PC-3 (cell line): Measurements from ENCODE around the gene CHRNB4. TPM values are rescaled to one million over a fixed set of nuclear protein-coding genes. Genes with fewer than 3 reads are reported as not detected.
A peak's percentile ranks its signal among the peaks of the same experiment; 100 is the strongest.

Experiments used
- ATAC-seq: fragments of 200-7000 bp; cut with Tn5 transposase; 2 replicates; pipeline ENCODE4 v1.9.1; 2020; ENCODE audit warnings: mild to moderate bottlenecking, moderate library complexity
- BruUV-seq: library from RNA; stranded (reverse); fragments of 400-500 nt; replicated peaks from 2 replicates; lab custom pipeline; 2021; lab: Mats Ljungman, UMichigan
- CTCF ChIA-PET: fragments of 300-600 bp; sonication (Branson Sonifier 250); formaldehyde crosslinking; loops from one replicate; lab custom pipeline; 2022; ENCODE audit warnings: antibody characterized with exemption; lab: Charles Lee
- POLR2A ChIA-PET: fragments of 300-600 bp; sonication (Branson Sonifier 250); formaldehyde crosslinking; loops from one replicate; lab custom pipeline; 2022; ENCODE audit warnings: antibody characterized with exemption; ENCODE audit not compliant: unreplicated experiment; lab: Charles Lee
- DNase-seq: peaks from one replicate; pipeline ENCODE4 v3.0.0-alpha.2; 2015
- H2AFZ ChIP-seq: fragments of 300-600 bp; sonication (generic); 2 replicates; pipeline ENCODE4 v1.6.0; 2016; ENCODE audit warnings: antibody characterized with exemption, low read length
- H3F3A ChIP-seq: fragments of 300-600 bp; sonication (generic); one replicate; pipeline ENCODE4 v1.6.0; 2017; ENCODE audit warnings: antibody characterized with exemption, low read length, control low read depth, mild to moderate bottlenecking; ENCODE audit not compliant: unreplicated experiment
- H3K27ac ChIP-seq: fragments of 300-600 bp; sonication (generic); 2 replicates; pipeline ENCODE4 v1.5.1; 2016; ENCODE audit warnings: mild to moderate bottlenecking, low read length
- H3K27me3 ChIP-seq: fragments of 300-600 bp; sonication (generic); 2 replicates; pipeline ENCODE4 v1.6.1; 2016; ENCODE audit warnings: low read length, mixed read lengths
- H3K36me3 ChIP-seq: fragments of 300-600 bp; sonication (generic); 2 replicates; pipeline ENCODE4 v1.6.1; 2016; ENCODE audit warnings: low read depth, mixed run types, low read length, mixed read lengths
- H3K4me1 ChIP-seq: fragments of 300-600 bp; sonication (generic); 2 replicates; pipeline ENCODE4 v1.5.1; 2016; ENCODE audit warnings: low read length; ENCODE audit not compliant: insufficient read depth
- H3K4me2 ChIP-seq: fragments of 300-600 bp; sonication (generic); 2 replicates; pipeline ENCODE4 v1.6.0; 2016; ENCODE audit warnings: low read length
- H3K4me3 ChIP-seq: fragments of 300-600 bp; sonication (generic); 2 replicates; pipeline ENCODE4 v1.5.1; 2016; ENCODE audit warnings: mild to moderate bottlenecking, low read length, mixed read lengths
- H3K79me2 ChIP-seq: fragments of 300-600 bp; sonication (generic); 2 replicates; pipeline ENCODE4 v1.6.1; 2017; ENCODE audit warnings: low read length, mixed read lengths
- H3K9ac ChIP-seq: fragments of 300-600 bp; sonication (generic); 2 replicates; pipeline ENCODE4 v1.6.0; 2016; ENCODE audit warnings: mild to moderate bottlenecking, low read length
- H3K9me2 ChIP-seq: fragments of 300-600 bp; sonication (generic); replicated peaks from 2 replicates; pipeline ENCODE4 v1.6.1; 2016; ENCODE audit warnings: mixed run types, low read length, mixed read lengths
- H3K9me3 ChIP-seq: fragments of 300-600 bp; sonication (generic); 2 replicates; pipeline ENCODE4 v1.6.1; 2016; ENCODE audit warnings: low read length, mixed read lengths
- H4K20me1 ChIP-seq: fragments of 300-600 bp; sonication (generic); 2 replicates; pipeline ENCODE4 v1.6.1; 2016; ENCODE audit warnings: low read length, mixed read lengths
- CTCF ChIP-seq: fragments of 300-600 bp; sonication (generic); conservative IDR thresholded peaks from 2 replicates; pipeline ENCODE4 v1.5.1; 2017; ENCODE audit warnings: antibody characterized with exemption, low read depth, mild to moderate bottlenecking, low read length
- EZH2 ChIP-seq: fragments of 300-600 bp; sonication (generic); IDR thresholded peaks from one replicate; pipeline ENCODE4 v1.6.1; 2017; ENCODE audit warnings: antibody characterized with exemption, mild to moderate bottlenecking, low read length; ENCODE audit not compliant: unreplicated experiment
- EZH2phosphoT487 ChIP-seq: fragments of 300-600 bp; sonication (generic); IDR thresholded peaks from 2 replicates; pipeline ENCODE4 v1.6.1; 2018; ENCODE audit warnings: mild to moderate bottlenecking, antibody characterized with exemption, low read length, borderline replicate concordance
- intact Hi-C: fragments of 100-400 bp; cut with micrococcal nuclease; formaldehyde crosslinking; loops from 2 replicates; pipeline ENCODE4 v1.9.0; 2023
- total RNA-seq: library from RNA; depleted of rRNA; stranded (reverse); fragments of >200 nt; gene quantifications from 2 replicates; pipeline ENCODE4 v1.2.3, GENCODE V29; 2014

CHRNB4 gene
- total RNA-seq, 1 experiment from 2014 or later: not detected

- Histone ChIP-seq H3K4me1 (no peaks in the 10 kb centered on the region), H3K9me3 (no peaks in the 10 kb centered on the region), H2AFZ (peak overlapping the region; percentile 38; the same call in 1 of the 2 replicates), H3K36me3 (no peaks in the 10 kb centered on the region), H3K79me2 (no peaks in the 10 kb centered on the region), H3K27me3 (no peaks in the 10 kb centered on the region), H3K4me3 (no peak overlapping the region), H3K4me2 (no peak overlapping the region), H3K9me2 (no peaks in the 10 kb centered on the region), H3F3A (no peaks in the 10 kb centered on the region), H3K9ac (no peak overlapping the region), H3K27ac (no peak overlapping the region), H4K20me1 (no peaks in the 10 kb centered on the region)
- ChIA-PET POLR2A (no interaction called here), CTCF (no interaction called here)
- intact Hi-C loops: no loop called here
- TF ChIP-seq EZH2phosphoT487: no peak
- TF ChIP-seq EZH2: no peak
- TF ChIP-seq CTCF: no peak
- DNase-seq (no peak), ATAC-seq (no peak)
- BruUV-seq: no TSS peak
Measured at GRCh38 chr15:78672285-78673014, 31.4 kb upstream of the CHRNB4 start.

DNA sequence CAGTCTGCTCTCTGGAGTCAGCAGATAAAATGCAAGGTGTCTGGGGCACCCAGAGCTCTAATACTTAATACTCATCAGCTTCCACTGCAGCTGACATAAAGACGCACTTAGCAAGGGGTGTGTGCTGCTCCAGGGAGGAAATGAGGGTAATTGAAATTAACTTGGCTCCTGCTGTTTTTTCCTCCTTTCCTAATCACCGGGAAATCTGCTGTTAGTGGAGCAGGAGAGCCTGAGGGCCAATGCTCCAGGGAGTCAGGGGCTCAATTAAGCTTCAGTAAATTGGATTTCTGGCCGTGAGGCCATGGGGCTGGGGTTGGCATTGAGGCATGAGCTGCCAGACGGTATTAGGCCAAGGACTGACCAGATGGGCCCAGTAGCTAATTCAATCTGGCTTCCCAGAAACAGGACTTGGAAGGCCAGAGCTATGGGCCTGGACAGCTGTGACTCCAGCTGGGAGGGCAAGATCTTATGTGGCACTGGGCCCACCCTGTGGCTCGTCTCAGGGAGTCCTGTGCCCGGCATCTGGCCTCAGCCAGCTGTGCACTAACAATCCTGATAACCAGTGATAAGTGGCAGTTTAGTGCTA lies 30.7 kb upstream of the CHRNB4 start:
- intact Hi-C loops: no loop called here
- Histone ChIP-seq H3K27ac (no peak overlapping the region), H3K9me2 (no peaks in the 10 kb centered on the region), H3K4me2 (no peak overlapping the region), H3K79me2 (no peaks in the 10 kb centered on the region), H3K36me3 (no peaks in the 10 kb centered on the region), H4K20me1 (no peaks in the 10 kb centered on the region), H3K9ac (no peak overlapping the region), H3F3A (no peaks in the 10 kb centered on the region), H3K4me3 (no peak overlapping the region), H3K27me3 (no peaks in the 10 kb centered on the region), H3K9me3 (no peaks in the 10 kb centered on the region), H3K4me1 (no peaks in the 10 kb centered on the region), H2AFZ (peak overlapping the region; percentile 38; the same call in 1 of the 2 replicates)
- TF ChIP-seq EZH2phosphoT487 (no peak), CTCF (no peak), EZH2 (no peak)
- ChIA-PET POLR2A (no interaction called here), CTCF (interaction anchor here (0.6 kb wide), 1 partner anchor 132 kb away, joined by 4 read pairs; no protein-coding TSS in a partner anchor)
- no peak for ATAC-seq
- no TSS peak for BruUV-seq
- DNase-seq: no peak

DNA sequence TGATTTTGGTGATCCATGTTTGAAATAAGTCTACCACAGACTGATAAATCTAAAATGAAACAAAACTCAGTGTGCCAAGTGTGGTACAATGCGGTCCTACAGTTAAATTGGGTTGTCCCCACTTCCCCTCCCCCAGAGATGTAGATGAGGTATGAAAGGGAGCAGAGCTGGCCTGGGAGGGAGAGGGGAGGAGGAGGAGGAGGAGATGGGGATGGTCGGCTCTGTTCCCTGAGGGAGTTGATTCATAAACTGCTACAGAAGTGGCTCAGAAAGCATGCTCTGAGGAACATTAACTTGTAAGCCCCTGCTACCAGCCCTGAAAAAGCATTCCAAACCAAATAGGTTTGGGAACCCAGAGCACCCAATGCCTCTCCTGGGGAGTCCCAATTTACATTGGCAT lies 28.0 kb upstream of the CHRNB4 start:
- no peaks in the 10 kb centered on the region for H3F3A ChIP-seq
- no peak for ATAC-seq
- TF ChIP-seq EZH2phosphoT487 (no peak), EZH2 (no peak), CTCF (no peak)
- no peak overlapping the region for H3K4me3 ChIP-seq
- H2AFZ ChIP-seq: no peak overlapping the region
- H3K4me2 ChIP-seq: no peak overlapping the region
- BruUV-seq: no TSS peak
- H3K4me1 ChIP-seq: no peaks in the 10 kb centered on the region
- H3K9ac ChIP-seq: no peak overlapping the region
- ChIA-PET POLR2A (no interaction called here), CTCF (no interaction called here)
- no peak for DNase-seq
- H3K36me3 ChIP-seq: no peaks in the 10 kb centered on the region
- intact Hi-C loops: no loop called here
- no peaks in the 10 kb centered on the region for H3K27me3 ChIP-seq
- no peak overlapping the region for H3K27ac ChIP-seq
- no peaks in the 10 kb centered on the region for H3K79me2 ChIP-seq
- H3K9me3 ChIP-seq: no peaks in the 10 kb centered on the region
- no peaks in the 10 kb centered on the region for H4K20me1 ChIP-seq
- H3K9me2 ChIP-seq: no peaks in the 10 kb centered on the region
